Testis (tissue), 3 donors: ENCODE measurements around the gene ARID5A. TPM values are rescaled to one million over a fixed set of nuclear protein-coding genes. Genes with fewer than 3 reads are reported as not detected.

Experiments
- DNase-seq: peaks from one replicate; pipeline ENCODE4 v3.0.0-alpha.2; 2019
- H3K27ac ChIP-seq, 2 donors: fragments of 200-600 bp; sonication (generic); one replicate each; pipeline ENCODE4 v1.5.1; 2019
- H3K27me3 ChIP-seq: fragments of 200-600 bp; sonication (generic); one replicate; pipeline ENCODE4 v1.5.1; 2019
- H3K36me3 ChIP-seq: fragments of 200-600 bp; sonication (generic); one replicate; pipeline ENCODE4 v1.5.1; 2017; ENCODE audit warnings: low read depth; ENCODE audit errors: missing control alignments
- H3K4me1 ChIP-seq: fragments of 200-600 bp; sonication (generic); one replicate; pipeline ENCODE4 v1.5.1; 2019
- H3K4me3 ChIP-seq, 2 donors: fragments of 200-600 bp; sonication (generic); one replicate each; pipeline ENCODE4 v1.5.1; 2017 to 2019
- H3K9me3 ChIP-seq: fragments of 200-600 bp; sonication (generic); one replicate; pipeline ENCODE4 v1.5.1; 2017
- POLR2A ChIP-seq: fragments of 450-650 bp; IDR thresholded peaks from one replicate; pipeline ENCODE4 v1.6.1; 2017; ENCODE audit warnings: antibody characterized with exemption, mild to moderate bottlenecking, moderate library complexity
- WGBS, 2 donors: methylation state at CpG; one replicate each; pipeline ENCODE4 v1.1.5; 2018; 5-methylcytosine and 5-hydroxymethylcytosine counted together
- intact Hi-C: fragments of 100-400 bp; cut with DNase I; formaldehyde crosslinking; loops from one replicate; pipeline ENCODE4 v1.15.1; 2023; ENCODE audit warnings: low total_unique reads
- polyA plus RNA-seq: library from polyadenylated mRNA; stranded (reverse); fragments of 350-450 nt; fragmentation: Illumina TruSeq; extraction: RNeasy Lipid Tissue Mini Kit (QIAGEN cat#74804); gene quantifications from one replicate; pipeline ENCODE4 v1.2.3, GENCODE V29; 2014; ENCODE audit warnings: low read depth, low replicate concordance; ENCODE audit not compliant: insufficient read depth
- total RNA-seq, 2 donors: library from RNA; depleted of rRNA; stranded (reverse); fragments of >200 nt; gene quantifications; one replicate each; pipeline ENCODE4 v1.2.3, GENCODE V29; 2016
- TF ChIP-seq, protein P1 (sequence below), 3 experiments: fragments of 450-650 bp in 2 of 3; fragments of 200-600 bp in 1 of 3; sonication (generic) in 1 of 3; IDR thresholded peaks; one replicate each; pipeline ENCODE4 v1.5.1; 2016 to 2019; ENCODE audit warnings: antibody characterized with exemption in 3 of 3, mild to moderate bottlenecking in 2 of 3, moderate library complexity in 1 of 3

Gene ARID5A
- total and polyA plus RNA-seq, 3 donors from 2014 or later: 20.1 to 33.7 (median 31.7) TPM

DNA sequence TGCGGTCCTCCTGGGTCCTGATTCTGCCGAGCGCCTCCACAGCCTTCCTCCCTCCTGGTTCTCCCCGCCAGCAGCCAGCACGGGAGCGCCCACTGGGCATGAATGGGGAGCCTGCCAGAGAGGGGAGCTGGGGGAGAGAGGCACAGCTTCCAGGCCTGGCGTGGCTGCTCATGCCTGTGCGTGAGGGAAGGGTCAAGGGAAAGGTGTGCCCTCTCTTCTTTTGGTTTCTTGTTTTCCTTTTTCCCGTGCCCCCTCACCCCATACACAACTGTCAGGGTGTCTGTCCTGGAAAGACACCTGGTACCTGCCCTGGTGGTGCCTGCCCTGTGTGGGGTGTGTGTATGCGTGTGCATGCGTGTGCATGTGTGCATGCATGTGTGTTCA is 26.7 kb upstream of the ARID5A start:
- TF ChIP-seq, protein P1, sequence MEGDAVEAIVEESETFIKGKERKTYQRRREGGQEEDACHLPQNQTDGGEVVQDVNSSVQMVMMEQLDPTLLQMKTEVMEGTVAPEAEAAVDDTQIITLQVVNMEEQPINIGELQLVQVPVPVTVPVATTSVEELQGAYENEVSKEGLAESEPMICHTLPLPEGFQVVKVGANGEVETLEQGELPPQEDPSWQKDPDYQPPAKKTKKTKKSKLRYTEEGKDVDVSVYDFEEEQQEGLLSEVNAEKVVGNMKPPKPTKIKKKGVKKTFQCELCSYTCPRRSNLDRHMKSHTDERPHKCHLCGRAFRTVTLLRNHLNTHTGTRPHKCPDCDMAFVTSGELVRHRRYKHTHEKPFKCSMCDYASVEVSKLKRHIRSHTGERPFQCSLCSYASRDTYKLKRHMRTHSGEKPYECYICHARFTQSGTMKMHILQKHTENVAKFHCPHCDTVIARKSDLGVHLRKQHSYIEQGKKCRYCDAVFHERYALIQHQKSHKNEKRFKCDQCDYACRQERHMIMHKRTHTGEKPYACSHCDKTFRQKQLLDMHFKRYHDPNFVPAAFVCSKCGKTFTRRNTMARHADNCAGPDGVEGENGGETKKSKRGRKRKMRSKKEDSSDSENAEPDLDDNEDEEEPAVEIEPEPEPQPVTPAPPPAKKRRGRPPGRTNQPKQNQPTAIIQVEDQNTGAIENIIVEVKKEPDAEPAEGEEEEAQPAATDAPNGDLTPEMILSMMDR (IDR thresholded peaks at IDR 0.05): no peak
- no peak for TF ChIP-seq POLR2A

DNA sequence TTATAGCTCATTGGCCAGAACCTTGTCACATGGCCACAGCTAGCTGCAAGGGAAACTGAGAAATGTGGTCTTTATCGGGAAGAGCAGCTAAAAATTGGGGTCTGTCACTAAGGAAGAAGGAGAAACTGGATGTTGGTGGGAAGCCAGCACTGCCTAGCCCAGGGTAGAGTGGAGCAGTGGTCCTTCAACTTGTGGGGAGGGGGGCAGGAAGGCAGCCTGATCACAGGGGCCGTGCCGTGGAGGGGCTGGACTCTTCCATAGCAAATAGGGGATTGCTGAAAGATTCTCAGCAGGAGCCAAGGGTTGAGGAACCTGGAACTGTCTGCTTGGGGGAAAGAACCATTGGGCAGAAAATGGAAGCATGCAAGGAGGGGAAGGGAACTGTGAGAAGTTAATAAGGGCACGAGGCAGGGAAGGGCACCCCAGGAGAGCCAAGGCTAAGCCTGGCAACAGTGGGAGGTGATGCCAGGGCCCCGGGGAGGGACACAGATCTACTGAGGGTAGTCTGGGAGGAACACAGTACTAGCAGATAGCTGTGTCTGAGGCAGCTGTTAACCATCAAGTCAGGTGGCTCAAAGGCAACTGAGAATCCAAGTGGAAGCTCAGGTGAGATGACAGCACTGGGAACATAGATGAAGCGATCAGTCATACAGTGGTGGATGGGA is 25.5 kb upstream of the ARID5A start:
- WGBS, 2 donors: 78 to 88% methylated on average over 6 of the region's 6 CpGs
- H3K36me3 ChIP-seq: no peaks in the 10 kb centered on the region
- H3K9me3 ChIP-seq: no peaks in the 10 kb centered on the region
- H3K27me3 ChIP-seq: no peaks in the 10 kb centered on the region
- TF ChIP-seq, protein P1 (IDR thresholded peaks at IDR 0.05): no peak
- no peak for TF ChIP-seq POLR2A
- no peaks in the 10 kb centered on the region for H3K4me1 ChIP-seq
- intact Hi-C loops: no loop called here
- no peak overlapping the region for H3K27ac ChIP-seq
- H3K4me3 ChIP-seq: no peak overlapping the region
- no peak for DNase-seq

More for the DNA sequence above, 26.7 kb upstream of the ARID5A start:
- Histone ChIP-seq H3K27ac (no peak overlapping the region), H3K4me1 (peaks cover 6% of the 10 kb centered on the region), H3K9me3 (no peaks in the 10 kb centered on the region), H3K27me3 (no peaks in the 10 kb centered on the region), H3K4me3 (no peak overlapping the region), H3K36me3 (no peaks in the 10 kb centered on the region)
- intact Hi-C loops: loop anchor here (10.0 kb wide), 1 partner anchor 105 kb away; no protein-coding TSS in a partner anchor
- no peak for DNase-seq
- WGBS, 2 donors: 45 to 47% methylated on average over 8 to 11 of the region's 11 CpGs

DNA sequence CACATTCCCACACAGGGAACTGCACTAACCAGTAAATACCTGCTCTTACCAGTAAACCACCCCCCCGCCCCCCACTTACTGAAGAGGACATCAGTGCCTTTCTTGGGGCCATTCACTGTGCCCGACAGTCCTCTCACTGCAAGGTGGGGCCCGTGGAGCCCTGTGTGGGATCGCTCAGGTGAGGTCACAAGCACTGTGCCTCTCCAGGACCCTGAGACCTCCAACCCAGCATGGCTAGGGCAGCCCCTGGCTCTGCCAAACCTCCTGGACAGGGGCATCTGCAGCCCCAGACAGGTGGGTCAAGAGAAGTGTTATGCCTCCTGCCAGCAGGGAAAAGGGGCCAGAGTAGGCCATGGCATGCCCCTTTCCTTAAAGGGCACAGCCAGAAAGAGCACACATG is 24.7 kb upstream of the ARID5A start:
- Histone ChIP-seq H3K27me3 (no peaks in the 10 kb centered on the region), H3K36me3 (no peaks in the 10 kb centered on the region), H3K4me1 (no peaks in the 10 kb centered on the region), H3K27ac (no peak overlapping the region), H3K9me3 (no peaks in the 10 kb centered on the region), H3K4me3 (no peak overlapping the region)
- no peak for DNase-seq
- TF ChIP-seq, protein P1 (IDR thresholded peaks at IDR 0.05): no peak
- TF ChIP-seq POLR2A: no peak
- WGBS, 2 donors: 87 to 92% methylated on average over 2 to 4 of the region's 4 CpGs
- intact Hi-C loops: no loop called here

DNA sequence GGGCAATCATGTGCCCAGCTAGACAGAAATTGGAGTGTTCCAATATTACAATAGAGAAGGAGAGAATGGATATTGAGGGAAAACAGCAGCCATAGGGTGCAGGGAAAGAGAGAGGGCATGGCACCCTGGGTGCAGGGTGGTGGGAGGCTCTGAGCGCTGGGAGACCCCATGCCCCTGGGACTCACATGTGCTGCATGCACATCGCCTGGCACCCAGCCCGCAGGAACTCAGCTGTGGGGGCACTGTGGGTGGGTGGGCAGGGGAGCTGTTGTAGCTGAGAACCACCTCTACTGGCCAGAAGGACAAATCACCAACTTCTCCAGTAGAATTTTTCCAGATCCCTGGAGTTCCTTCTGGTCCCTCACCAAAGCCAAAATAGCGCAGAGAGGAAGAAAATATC is 24.2 kb upstream of the ARID5A start:
- TF ChIP-seq, protein P1 (IDR thresholded peaks at IDR 0.05): no peak
- no peak for TF ChIP-seq POLR2A
- no peaks in the 10 kb centered on the region for H3K36me3 ChIP-seq
- no peaks in the 10 kb centered on the region for H3K9me3 ChIP-seq
- no peak overlapping the region for H3K27ac ChIP-seq
- no peak overlapping the region for H3K4me3 ChIP-seq
- no peak for DNase-seq
- intact Hi-C loops: no loop called here
- WGBS, 2 donors: 71 to 95% methylated on average over 4 of the region's 4 CpGs
- no peaks in the 10 kb centered on the region for H3K4me1 ChIP-seq
- H3K27me3 ChIP-seq: no peaks in the 10 kb centered on the region

DNA sequence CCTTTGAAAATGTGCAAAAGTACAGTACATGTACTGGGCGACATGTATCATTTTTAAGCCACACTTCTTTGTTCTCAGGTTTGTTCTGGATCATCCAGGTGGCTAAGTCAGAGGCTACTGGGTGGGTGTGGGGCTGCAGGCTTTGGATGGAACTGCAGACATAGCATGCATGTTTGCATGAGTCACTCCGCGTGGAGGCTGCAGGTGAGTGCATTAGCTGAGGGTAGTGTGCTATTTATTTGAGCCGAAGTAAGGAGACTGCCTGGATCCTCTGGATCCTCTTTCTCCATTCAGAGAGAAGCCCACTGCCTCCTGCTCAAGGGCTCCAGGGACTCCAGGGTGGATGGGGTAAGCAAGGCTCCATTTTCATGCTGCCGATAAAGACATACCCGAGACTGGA is 22.0 kb upstream of the ARID5A start:
- WGBS, 2 donors: 90 to 94% methylated on average over 6 of the region's 6 CpGs
- Histone ChIP-seq H3K4me1 (no peaks in the 10 kb centered on the region), H3K27me3 (no peaks in the 10 kb centered on the region), H3K36me3 (no peaks in the 10 kb centered on the region), H3K9me3 (no peaks in the 10 kb centered on the region), H3K27ac (no peak overlapping the region), H3K4me3 (no peak overlapping the region)
- no peak for TF ChIP-seq POLR2A
- TF ChIP-seq, protein P1 (IDR thresholded peaks at IDR 0.05): no peak
- no peak for DNase-seq
- intact Hi-C loops: no loop called here
